ENCODE results near the gene TRABD2A.

DNA sequence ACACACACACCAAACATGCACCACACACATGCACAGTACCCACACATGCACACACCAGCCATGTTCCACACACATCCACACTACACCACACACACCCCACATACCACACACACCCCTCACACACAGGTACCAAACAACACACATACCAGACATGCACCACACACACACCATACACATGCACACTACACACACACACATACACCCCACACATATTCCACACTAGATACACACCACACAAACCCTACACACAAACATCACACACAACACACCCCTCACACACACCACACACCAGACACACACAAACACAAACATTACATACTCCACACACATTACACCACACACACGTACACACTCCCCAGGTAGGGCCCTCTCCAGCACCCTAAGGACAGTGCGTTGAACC lies 51.2 kb downstream of the TRABD2A start:
- TF ChIP-seq, protein P1, sequence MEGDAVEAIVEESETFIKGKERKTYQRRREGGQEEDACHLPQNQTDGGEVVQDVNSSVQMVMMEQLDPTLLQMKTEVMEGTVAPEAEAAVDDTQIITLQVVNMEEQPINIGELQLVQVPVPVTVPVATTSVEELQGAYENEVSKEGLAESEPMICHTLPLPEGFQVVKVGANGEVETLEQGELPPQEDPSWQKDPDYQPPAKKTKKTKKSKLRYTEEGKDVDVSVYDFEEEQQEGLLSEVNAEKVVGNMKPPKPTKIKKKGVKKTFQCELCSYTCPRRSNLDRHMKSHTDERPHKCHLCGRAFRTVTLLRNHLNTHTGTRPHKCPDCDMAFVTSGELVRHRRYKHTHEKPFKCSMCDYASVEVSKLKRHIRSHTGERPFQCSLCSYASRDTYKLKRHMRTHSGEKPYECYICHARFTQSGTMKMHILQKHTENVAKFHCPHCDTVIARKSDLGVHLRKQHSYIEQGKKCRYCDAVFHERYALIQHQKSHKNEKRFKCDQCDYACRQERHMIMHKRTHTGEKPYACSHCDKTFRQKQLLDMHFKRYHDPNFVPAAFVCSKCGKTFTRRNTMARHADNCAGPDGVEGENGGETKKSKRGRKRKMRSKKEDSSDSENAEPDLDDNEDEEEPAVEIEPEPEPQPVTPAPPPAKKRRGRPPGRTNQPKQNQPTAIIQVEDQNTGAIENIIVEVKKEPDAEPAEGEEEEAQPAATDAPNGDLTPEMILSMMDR (IDR thresholded peaks at IDR 0.05), result no peak
- TF ChIP-seq POLR2A (IDR thresholded peaks at IDR 0.05), result no peak
- TF ChIP-seq POLR2AphosphoS5 (IDR thresholded peaks at IDR 0.05), result no peak

Data from stomach (tissue), 4 donors.